Measurements from ENCODE around the gene ACOT7. TPM values are rescaled to one million over a fixed set of nuclear protein-coding genes. Genes with fewer than 3 reads are reported as not detected.

ACOT7 gene
- total RNA-seq, 2 experiments from 2014 or later = 97.0 to 102 TPM

DNA sequence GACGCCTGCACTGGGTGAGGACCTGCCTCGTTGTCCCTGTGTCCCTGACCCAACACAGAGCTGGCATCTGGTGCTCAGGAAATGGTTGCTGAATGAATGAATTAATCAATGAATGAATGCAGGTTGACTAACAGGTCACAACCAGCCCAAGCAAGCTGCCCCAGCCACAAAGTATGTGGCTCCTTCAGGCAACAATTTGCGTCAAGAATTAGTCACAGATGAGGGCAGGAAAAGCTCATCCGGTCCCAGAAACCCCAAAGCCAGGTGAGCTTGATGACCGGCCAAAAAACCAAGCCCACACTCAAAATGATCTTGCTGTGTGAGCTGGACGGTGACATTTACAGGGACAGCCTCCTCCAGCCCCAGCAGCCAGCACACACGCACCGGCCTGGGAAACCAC, 92.0 kb downstream of the ACOT7 start:
- no peak overlapping the region for H3K27ac Mint-ChIP-seq
- ChIA-PET POLR2A (no interaction called here), CTCF (no interaction called here)
- DNase-seq (no peak), ATAC-seq (no peak)
- no peaks in the 10 kb centered on the region for H3K4me1 Mint-ChIP-seq (ENCODE audit: low read depth)
- H3K4me3 Mint-ChIP-seq = no peak overlapping the region
- no peaks in the 10 kb centered on the region for H3K27me3 Mint-ChIP-seq (ENCODE audit: low read depth)
- H3K36me3 Mint-ChIP-seq (ENCODE audit: low read depth) = peaks cover 6% of the 10 kb centered on the region
- H3K9me3 Mint-ChIP-seq (ENCODE audit: insufficient read depth) = no peaks in the 10 kb centered on the region

DNA sequence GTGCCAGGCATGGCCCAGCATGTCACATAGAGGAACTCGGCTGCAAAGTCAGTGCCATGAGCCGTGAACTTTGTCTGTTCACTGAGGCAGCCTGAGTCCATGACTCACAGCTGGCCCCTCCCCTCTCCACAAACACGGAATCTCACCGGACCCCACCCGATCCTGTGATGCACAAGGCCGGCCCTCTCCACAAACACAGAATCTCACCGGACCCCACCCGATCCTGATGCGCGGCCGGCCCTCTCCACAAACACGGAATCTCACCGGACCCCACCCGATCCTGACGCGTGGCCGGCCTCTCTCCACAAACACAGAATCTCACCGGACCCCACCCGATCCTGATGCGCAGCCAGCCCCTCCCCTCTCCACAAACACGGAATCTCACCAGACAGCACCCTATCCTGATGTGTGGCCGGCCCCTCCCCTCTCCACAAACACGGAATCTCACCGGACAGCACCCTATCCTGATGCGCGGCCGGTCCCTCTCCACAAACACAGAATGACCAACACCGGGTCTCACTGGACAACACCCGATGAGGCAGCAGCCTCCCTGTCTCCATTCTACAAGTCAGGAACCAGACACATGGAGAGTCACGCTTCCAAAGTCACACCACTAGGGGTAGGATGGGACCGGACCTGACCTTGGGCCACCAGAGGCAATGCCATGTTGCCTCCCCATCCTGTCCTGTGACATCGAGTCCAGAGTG, 93.1 kb downstream of the ACOT7 start:
- no peaks in the 10 kb centered on the region for H3K27me3 Mint-ChIP-seq (ENCODE audit: low read depth)
- no peak for DNase-seq
- ATAC-seq = no peak
- peaks cover 2% of the 10 kb centered on the region for H3K36me3 Mint-ChIP-seq (ENCODE audit: low read depth)
- CTCF ChIA-PET = no interaction called here
- H3K4me1 Mint-ChIP-seq (ENCODE audit: low read depth) = no peaks in the 10 kb centered on the region
- no peak overlapping the region for H3K4me3 Mint-ChIP-seq
- POLR2A ChIA-PET = no interaction called here
- H3K27ac Mint-ChIP-seq = no peak overlapping the region
- H3K9me3 Mint-ChIP-seq (ENCODE audit: insufficient read depth) = no peaks in the 10 kb centered on the region

DNA sequence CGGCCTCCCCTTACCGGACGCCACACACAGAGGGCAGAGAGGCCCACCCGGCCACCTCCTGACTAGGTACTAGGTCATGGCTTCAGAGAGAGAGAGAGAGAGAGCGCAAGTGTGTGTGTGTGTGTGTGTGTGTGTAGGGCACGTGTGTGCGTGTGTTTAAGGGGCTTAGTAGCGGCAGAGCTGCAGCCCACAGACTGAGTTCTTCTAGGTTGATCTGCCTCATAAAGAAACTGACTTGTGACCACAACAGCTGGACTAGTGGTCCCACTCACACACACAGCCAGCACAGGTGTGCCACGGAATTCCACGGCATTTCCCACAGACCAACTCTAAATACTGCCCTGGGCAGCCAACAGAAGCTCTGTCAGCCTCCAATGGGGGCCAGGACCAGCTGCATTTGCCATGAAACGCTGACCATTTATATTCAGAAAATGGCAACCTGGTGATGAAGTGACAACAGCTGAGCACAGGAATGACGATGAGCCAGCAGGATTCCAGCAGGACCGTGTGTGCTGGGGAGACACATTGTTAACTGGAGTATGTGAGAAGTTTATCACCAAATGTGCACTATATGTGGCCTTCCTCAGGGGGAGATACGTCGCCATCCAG, 93.9 kb downstream of the ACOT7 start:
- H3K27ac Mint-ChIP-seq = no peak overlapping the region
- ChIA-PET CTCF (no interaction called here), POLR2A (no interaction called here)
- H3K4me1 Mint-ChIP-seq (ENCODE audit: low read depth) = peaks cover 6% of the 10 kb centered on the region
- H3K36me3 Mint-ChIP-seq (ENCODE audit: low read depth) = peaks cover 2% of the 10 kb centered on the region
- no peaks in the 10 kb centered on the region for H3K27me3 Mint-ChIP-seq (ENCODE audit: low read depth)
- H3K9me3 Mint-ChIP-seq (ENCODE audit: insufficient read depth) = no peaks in the 10 kb centered on the region
- H3K4me3 Mint-ChIP-seq = no peak overlapping the region
- no peak for DNase-seq
- no peak for ATAC-seq

DNA sequence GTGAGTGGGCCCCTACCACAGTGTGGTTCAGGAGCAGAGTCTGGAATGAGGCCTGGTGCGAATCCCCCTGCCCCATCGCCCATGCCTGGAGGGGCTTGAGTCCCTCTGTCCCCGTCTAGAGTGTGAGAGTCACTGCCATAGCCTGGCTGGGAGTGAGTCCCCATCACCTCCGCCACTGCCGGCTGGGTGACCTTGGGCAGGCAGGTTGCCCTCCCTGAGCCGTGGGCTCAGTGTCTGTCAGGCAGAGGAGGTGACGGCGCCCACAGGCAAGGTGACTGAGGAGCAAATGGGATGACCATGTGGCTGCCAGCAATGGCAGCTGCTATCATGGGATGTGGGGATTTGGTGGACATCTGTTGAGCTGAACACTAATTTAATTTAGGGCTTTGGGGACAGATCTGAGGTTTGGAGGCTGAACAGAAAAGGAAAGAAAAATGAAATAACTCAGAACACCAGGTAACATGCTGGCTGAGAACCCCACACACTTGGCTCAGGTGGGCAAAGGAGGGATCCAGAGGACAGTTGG, 94.6 kb downstream of the ACOT7 start:
- DNase-seq (no peak), ATAC-seq (no peak)
- H3K9me3 Mint-ChIP-seq (ENCODE audit: insufficient read depth) = no peaks in the 10 kb centered on the region
- CTCF ChIA-PET = no interaction called here
- H3K36me3 Mint-ChIP-seq (ENCODE audit: low read depth) = peaks cover 6% of the 10 kb centered on the region
- H3K4me3 Mint-ChIP-seq = no peak overlapping the region
- peaks cover 10% of the 10 kb centered on the region for H3K4me1 Mint-ChIP-seq (ENCODE audit: low read depth)
- POLR2A ChIA-PET = no interaction called here
- H3K27ac Mint-ChIP-seq = no peak overlapping the region
- H3K27me3 Mint-ChIP-seq (ENCODE audit: low read depth) = no peaks in the 10 kb centered on the region

DNA sequence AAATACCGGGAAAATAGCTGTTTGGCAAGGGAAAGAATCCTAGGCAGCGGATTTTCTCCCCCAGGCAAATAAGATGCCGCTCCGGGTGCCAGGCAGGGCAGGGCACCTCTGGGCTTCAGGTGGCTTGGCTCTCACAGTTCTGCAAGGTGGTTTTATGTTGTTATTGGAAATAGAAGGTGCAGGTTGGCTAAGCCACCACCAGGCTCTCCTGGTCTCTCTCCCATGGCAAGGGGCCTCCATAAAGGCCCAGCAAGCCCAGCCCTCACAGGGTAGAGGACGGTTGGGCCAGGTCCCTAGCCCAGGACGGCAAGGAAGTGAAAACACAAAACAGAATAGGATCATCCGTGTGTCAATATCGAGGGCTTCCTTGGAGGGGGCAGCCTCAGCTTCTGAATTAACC, 95.0 kb downstream of the ACOT7 start:
- H3K27me3 Mint-ChIP-seq (ENCODE audit: low read depth) = no peaks in the 10 kb centered on the region
- ChIA-PET CTCF (no interaction called here), POLR2A (no interaction called here)
- DNase-seq (no peak), ATAC-seq (no peak)
- H3K4me3 Mint-ChIP-seq = no peak overlapping the region
- H3K4me1 Mint-ChIP-seq (ENCODE audit: low read depth) = peaks cover 10% of the 10 kb centered on the region
- no peak overlapping the region for H3K27ac Mint-ChIP-seq
- H3K36me3 Mint-ChIP-seq (ENCODE audit: low read depth) = peaks cover 8% of the 10 kb centered on the region
- H3K9me3 Mint-ChIP-seq (ENCODE audit: insufficient read depth) = no peaks in the 10 kb centered on the region

DNA sequence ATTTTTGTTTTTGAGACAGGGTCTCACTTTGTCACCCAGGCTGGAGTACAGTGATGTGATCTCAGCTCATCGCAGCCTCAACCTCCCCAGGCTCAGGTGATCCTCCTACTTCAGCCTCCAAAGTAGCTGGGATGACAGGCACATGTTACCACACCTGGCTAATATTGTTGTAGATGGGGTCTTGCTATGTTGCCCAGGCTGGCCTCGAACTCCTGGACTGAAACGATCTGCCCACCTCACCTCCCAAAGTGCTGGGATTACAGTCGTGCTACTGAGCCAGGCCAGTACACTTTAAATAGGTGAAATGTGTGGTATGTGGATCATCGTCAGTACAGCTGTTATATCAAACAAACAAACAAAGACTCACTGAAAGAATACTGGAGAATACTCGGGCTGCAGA, 97.7 kb downstream of the ACOT7 start:
- Mint-ChIP-seq H3K4me1 (ENCODE audit: low read depth) (peaks cover 10% of the 10 kb centered on the region), H3K27ac (no peak overlapping the region), H3K9me3 (ENCODE audit: insufficient read depth) (no peaks in the 10 kb centered on the region), H3K4me3 (no peak overlapping the region), H3K27me3 (ENCODE audit: low read depth) (no peaks in the 10 kb centered on the region), H3K36me3 (ENCODE audit: low read depth) (peaks cover 15% of the 10 kb centered on the region)
- no peak for ATAC-seq
- CTCF ChIA-PET = no interaction called here
- DNase-seq = no peak
- POLR2A ChIA-PET = no interaction called here

DNA sequence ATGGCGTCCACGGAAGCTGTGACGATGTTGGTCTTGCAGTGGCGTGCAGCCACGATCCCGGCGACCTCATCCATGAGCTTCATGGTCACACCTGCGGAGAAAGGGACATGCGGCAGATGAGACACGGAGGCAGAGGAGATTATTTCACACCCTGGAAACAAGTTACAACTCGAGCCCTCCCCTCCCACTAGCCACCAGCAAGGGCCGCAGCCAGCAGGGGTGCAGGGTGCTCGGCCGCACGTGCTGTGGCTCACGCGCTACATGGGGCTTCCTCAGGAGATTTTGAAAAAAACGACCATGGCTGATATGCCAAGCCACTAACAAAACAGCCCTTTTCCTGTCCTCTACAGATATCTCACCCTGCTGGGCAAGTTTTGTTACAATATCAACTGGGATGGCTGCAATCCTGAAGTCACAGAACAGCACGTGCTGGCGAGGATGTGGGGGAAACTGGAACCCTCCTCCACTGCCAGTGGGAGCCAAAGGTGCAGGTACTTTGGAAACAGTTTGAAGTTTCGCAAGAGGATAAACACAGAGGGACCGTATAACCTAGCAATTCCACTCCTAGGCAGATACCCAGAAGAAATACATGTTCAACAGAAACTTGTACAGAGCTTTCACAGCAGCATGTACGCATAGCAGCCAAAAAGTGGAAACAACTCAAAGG, 98.5 kb downstream of the ACOT7 start:
- H3K36me3 Mint-ChIP-seq (ENCODE audit: low read depth) = peaks cover 15% of the 10 kb centered on the region
- no peak overlapping the region for H3K4me3 Mint-ChIP-seq
- no peaks in the 10 kb centered on the region for H3K27me3 Mint-ChIP-seq (ENCODE audit: low read depth)
- ChIA-PET CTCF (no interaction called here), POLR2A (no interaction called here)
- no peak overlapping the region for H3K27ac Mint-ChIP-seq
- H3K9me3 Mint-ChIP-seq (ENCODE audit: insufficient read depth) = no peaks in the 10 kb centered on the region
- H3K4me1 Mint-ChIP-seq (ENCODE audit: low read depth) = peaks cover 10% of the 10 kb centered on the region
- DNase-seq (no peak), ATAC-seq (no peak)

DNA sequence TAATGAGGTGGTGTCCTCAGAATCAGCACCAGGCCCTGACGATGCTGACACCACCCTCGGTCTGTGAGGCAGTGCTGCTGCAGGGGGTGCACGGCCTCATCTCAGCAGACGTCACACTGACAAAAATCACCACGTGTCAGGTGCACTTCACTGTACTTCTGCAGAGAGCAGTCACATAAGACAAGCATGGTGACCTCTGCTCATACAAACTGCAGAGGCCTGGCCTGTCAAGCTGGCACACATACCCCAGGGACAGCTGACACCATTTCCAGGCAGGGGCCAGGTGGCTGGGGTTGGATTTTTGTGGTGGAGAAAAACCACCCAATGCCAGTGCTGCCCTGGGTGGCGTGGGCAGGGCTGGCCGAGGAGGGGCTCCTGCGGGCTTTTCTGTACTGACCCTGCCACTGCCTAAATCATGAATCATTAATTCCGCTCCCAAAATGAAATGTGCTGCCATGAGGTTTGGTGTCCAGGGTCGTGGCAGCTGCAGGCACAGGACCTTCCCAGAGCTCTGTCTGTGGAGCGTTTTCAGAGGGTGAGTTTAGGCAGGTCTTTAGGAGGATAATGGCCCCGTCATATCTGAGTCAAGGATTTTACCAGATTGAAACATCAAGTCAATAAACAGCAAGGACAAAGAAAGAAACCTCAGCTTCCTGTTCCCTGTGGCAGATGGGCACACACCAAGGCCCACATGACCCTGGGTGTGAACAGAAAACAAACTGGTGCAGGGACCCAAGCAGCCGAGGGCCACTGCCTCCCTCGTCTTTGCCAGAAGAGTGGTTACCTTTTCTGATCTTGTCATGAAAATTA, 99.3 kb downstream of the ACOT7 start:
- peak overlapping the region; percentile 16 for H3K27ac Mint-ChIP-seq
- peaks cover 10% of the 10 kb centered on the region for H3K4me1 Mint-ChIP-seq (ENCODE audit: low read depth)
- DNase-seq (no peak), ATAC-seq (no peak)
- peaks cover 13% of the 10 kb centered on the region for H3K36me3 Mint-ChIP-seq (ENCODE audit: low read depth)
- CTCF ChIA-PET = no interaction called here
- POLR2A ChIA-PET = no interaction called here
- no peaks in the 10 kb centered on the region for H3K9me3 Mint-ChIP-seq (ENCODE audit: insufficient read depth)
- H3K27me3 Mint-ChIP-seq (ENCODE audit: low read depth) = no peaks in the 10 kb centered on the region
- no peak overlapping the region for H3K4me3 Mint-ChIP-seq

DNA sequence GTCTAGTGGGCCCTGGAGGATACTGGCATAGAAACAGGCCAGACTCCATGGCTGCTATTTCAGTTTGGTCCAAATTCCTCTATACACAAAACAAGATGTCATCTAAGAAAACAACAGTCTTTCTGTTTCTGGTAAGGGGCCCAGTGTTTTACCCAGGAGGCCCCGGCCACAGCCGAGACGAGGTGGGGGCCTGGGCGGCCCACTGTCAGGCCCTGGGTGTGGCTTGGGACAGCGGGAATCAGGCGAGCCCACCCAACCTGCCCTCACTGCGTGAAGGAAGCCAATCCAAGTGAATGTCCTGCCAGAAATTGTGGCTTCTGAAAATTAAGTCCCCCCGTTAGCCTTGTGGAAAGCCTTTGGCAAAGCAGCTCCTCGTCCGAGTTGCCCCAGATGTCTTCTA, 101.5 kb downstream of the ACOT7 start:
- DNase-seq = no peak
- Mint-ChIP-seq H3K27me3 (ENCODE audit: low read depth) (no peaks in the 10 kb centered on the region), H3K4me1 (ENCODE audit: low read depth) (peaks cover 10% of the 10 kb centered on the region), H3K9me3 (ENCODE audit: insufficient read depth) (no peaks in the 10 kb centered on the region), H3K4me3 (no peak overlapping the region), H3K36me3 (ENCODE audit: low read depth) (peaks cover 13% of the 10 kb centered on the region), H3K27ac (no peak overlapping the region)
- ChIA-PET POLR2A (interaction anchor here (0.6 kb wide), 1 partner anchor 367 kb away, joined by 3 read pairs; no protein-coding TSS in a partner anchor), CTCF (no interaction called here)
- ATAC-seq = no peak

DNA sequence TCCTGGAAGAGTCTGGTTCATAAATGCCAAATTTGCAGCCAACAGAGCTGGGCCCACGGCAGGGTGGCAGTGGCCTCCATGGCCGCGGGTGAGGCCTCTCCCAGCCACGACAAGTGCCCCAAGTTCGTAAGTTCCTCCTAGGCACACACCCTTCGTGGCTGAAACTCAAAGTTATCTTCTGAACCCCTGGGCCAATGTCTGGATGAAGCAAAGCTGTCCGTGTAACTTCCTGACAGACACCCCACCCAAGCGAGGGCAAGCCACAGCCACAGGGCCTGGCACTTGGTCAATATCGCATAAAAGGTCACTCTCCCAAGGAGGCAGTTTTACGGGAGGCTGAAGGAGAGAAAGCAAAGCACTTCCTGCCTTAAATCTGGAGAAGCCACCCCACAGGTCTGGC, 104.9 kb downstream of the ACOT7 start:
- H3K27ac Mint-ChIP-seq = no peak overlapping the region
- H3K27me3 Mint-ChIP-seq (ENCODE audit: low read depth) = no peaks in the 10 kb centered on the region
- POLR2A ChIA-PET = no interaction called here
- H3K36me3 Mint-ChIP-seq (ENCODE audit: low read depth) = peaks cover 7% of the 10 kb centered on the region
- no peak for ATAC-seq
- no peak overlapping the region for H3K4me3 Mint-ChIP-seq
- CTCF ChIA-PET = no interaction called here
- no peaks in the 10 kb centered on the region for H3K9me3 Mint-ChIP-seq (ENCODE audit: insufficient read depth)
- DNase-seq = no peak
- no peaks in the 10 kb centered on the region for H3K4me1 Mint-ChIP-seq (ENCODE audit: low read depth)

DNA sequence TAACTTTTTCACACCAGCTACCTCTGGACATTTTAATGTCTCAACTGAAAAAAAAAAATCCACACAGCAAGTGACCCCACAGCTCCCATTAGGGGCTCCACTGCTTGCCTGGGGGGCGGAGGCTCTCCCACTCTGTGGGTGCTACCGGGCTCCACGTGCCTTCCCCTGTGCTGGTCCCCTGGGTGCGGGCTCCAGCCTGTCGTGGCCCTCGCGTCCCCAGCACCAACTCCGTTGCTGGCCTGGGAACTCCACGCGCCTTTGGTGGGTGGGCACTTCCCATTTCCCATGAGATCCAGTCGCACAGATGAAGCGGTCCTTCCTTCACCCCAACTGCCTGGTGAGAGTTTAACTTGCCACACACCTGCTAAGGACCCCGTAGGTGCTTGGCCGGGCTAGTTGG, 105.5 kb downstream of the ACOT7 start:
- ChIA-PET CTCF (no interaction called here), POLR2A (no interaction called here)
- Mint-ChIP-seq H3K36me3 (ENCODE audit: low read depth) (peaks cover 2% of the 10 kb centered on the region), H3K4me1 (ENCODE audit: low read depth) (no peaks in the 10 kb centered on the region), H3K27me3 (ENCODE audit: low read depth) (no peaks in the 10 kb centered on the region), H3K27ac (no peak overlapping the region), H3K4me3 (no peak overlapping the region), H3K9me3 (ENCODE audit: insufficient read depth) (no peaks in the 10 kb centered on the region)
- DNase-seq (no peak), ATAC-seq (no peak)

DNA sequence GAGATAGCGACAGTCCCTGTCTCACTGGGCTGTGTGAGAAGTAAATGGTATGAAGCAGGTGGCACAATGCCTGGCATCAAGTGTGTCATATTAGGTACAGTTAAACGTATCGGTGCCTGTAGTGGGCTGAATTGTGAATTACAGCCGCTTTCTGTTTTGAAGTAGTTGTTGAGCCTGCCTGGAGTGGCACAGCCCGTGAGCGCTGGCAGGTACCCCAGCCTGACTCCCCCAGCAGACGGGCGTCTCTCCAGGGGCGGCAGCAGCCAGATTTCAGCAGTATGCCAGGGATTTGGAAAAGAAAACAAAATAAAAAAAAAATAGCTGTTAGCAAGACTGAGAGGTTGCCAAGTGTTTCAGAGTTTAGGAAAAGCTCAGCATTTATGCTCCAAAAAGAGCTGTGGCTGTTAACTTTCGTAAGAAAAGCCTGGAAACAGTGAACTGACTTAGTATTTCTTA, 106.1 kb downstream of the ACOT7 start:
- no peak overlapping the region for H3K4me3 Mint-ChIP-seq
- no peak overlapping the region for H3K27ac Mint-ChIP-seq
- ATAC-seq = no peak
- H3K27me3 Mint-ChIP-seq (ENCODE audit: low read depth) = no peaks in the 10 kb centered on the region
- H3K36me3 Mint-ChIP-seq (ENCODE audit: low read depth) = peaks cover 2% of the 10 kb centered on the region
- ChIA-PET POLR2A (no interaction called here), CTCF (no interaction called here)
- H3K9me3 Mint-ChIP-seq (ENCODE audit: insufficient read depth) = no peaks in the 10 kb centered on the region
- DNase-seq = no peak
- no peaks in the 10 kb centered on the region for H3K4me1 Mint-ChIP-seq (ENCODE audit: low read depth)

Data from activated CD8-positive, alpha-beta T cell treated with anti-CD3 and anti-CD28 coated beads, Interleukin-2, amount 10 ng/mL, durations not matched to agents 7 days and 5 days (primary cell).